GM10266 (cell line): ENCODE data around the gene NRN1.

Source experiments
- DNase-seq: peaks from one replicate; pipeline ENCODE4 v3.0.0; 2012; ENCODE audit errors: extremely low spot score
- TF ChIP-seq, protein P1 (sequence below): IDR thresholded peaks from 2 replicates; pipeline ENCODE4 v1.5.1; 2012; ENCODE audit warnings: mild to moderate bottlenecking, low read depth; ENCODE audit not compliant: control insufficient read depth, insufficient read depth; ENCODE audit errors: missing control alignments

NRN1 gene

DNA sequence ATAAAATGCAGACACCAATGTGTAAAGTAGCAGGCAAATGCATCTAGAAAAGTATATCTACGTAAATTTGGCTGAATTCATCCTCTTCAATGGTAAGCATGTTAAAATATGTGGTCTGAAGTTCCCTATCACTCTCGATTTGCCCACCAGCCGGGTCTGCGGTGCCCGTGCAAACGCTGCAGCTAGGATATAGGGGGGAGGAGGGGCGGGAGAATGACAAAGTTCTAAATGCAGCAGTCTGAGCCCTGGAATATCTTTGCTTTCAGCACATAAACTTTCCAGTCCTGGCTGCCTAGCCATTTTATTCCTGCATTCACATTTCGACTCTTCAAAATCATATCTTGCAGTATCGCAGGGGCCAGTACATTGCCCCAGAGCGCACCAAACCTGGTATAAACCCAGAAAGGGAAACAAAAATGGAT is 708 bp downstream of the NRN1 start:
- DNase-seq, result peak; percentile 35
- TF ChIP-seq, protein P1, sequence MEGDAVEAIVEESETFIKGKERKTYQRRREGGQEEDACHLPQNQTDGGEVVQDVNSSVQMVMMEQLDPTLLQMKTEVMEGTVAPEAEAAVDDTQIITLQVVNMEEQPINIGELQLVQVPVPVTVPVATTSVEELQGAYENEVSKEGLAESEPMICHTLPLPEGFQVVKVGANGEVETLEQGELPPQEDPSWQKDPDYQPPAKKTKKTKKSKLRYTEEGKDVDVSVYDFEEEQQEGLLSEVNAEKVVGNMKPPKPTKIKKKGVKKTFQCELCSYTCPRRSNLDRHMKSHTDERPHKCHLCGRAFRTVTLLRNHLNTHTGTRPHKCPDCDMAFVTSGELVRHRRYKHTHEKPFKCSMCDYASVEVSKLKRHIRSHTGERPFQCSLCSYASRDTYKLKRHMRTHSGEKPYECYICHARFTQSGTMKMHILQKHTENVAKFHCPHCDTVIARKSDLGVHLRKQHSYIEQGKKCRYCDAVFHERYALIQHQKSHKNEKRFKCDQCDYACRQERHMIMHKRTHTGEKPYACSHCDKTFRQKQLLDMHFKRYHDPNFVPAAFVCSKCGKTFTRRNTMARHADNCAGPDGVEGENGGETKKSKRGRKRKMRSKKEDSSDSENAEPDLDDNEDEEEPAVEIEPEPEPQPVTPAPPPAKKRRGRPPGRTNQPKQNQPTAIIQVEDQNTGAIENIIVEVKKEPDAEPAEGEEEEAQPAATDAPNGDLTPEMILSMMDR, result no peak

- DNase-seq, result peak; percentile 18
- TF ChIP-seq, protein P1, result no peak
Observed at GRCh38 chr6:6005051-6006005, 1.4 kb downstream of the NRN1 start.

DNA sequence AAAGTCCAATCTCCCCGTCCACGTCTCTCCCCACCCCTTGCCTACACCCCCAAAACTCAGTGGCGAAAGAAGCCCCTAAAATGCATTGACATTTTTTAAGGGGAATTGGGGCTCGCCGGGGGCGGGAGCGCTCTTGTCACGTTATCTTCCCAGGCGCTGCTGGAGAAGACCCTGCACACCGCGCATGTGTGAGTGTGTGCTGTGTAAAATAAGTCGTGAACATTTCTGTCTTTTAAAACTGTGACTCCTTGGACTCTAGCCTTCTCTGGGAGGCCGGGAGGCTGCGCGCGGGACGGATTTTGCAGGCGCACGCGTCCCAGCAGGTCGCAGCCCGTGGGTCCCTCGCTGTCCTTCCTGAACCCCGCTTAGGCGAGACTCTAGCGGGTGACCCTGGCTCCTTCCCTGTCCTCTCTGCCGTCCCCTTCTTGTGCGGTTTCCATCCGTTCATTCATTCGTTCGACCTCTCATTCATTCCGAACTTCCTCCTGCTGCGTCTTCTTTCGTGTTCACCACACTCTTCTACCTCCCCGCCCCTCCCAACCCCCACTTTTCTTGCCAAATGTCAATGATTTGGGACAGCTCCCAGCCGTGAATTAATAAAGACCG is 2.2 kb downstream of the NRN1 start:
- TF ChIP-seq, protein P1, result no peak
- DNase-seq, result peak; percentile 22

DNA sequence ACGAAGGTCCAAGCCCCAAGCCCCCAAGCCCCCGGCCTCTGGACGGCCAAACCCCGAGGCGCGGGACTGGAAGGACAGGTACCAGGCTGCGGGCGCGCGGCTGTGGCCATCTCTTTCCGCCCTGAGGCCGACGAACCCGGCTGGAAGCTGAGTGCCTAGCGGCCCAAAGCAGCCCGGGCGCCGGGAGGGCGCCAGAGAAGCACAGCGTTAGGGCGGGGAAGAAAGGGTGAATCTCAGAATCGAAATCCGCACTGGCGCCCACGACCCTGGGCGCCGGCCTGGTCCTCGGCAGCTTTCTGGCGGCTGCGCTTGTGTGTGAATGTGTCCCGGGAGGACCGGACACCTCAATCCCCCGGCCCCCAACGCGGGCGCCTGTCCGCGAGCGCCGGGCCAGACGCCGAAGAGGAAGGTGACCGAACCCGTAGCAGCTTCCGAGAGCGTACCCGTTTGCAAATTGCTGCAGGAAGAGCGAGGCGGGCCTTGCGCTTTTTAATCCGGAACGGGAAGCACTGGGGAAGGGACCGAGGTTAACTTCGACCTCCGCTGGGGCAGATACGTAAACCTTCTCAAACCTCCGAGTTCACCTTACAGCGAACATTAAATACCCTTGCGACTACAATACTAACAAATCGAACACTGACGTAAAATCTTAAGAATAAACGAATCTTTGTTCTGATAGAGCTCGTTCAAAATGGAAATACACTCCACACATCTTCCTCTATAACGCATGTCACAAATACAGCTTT is 2.9 kb downstream of the NRN1 start:
- DNase-seq, result peak; percentile 48
- TF ChIP-seq, protein P1, result no peak

- TF ChIP-seq, protein P1, result no peak
- DNase-seq, result peak; percentile 28
Observed at GRCh38 chr6:6002848-6003620, 3.7 kb downstream of the NRN1 start.

GRCh38 chr6:6002005-6002847 is 4.5 kb downstream of the NRN1 start:
- TF ChIP-seq, protein P1, result no peak
- DNase-seq, result no peak
